Panc1 (cell line): Measurements from ENCODE around the gene SLC22A23.

ENCODE experiments used
- CTCF ChIP-seq: fragments of 450-650 bp; IDR thresholded peaks from 2 replicates; pipeline ENCODE4 v1.5.1; 2017; ENCODE audit warnings: mild to moderate bottlenecking
- POLR2AphosphoS5 ChIP-seq: IDR thresholded peaks from 2 replicates; pipeline ENCODE4 v1.6.1; 2012; ENCODE audit warnings: mild to moderate bottlenecking, low read depth, low read length, moderate library complexity
- SIN3A ChIP-seq: IDR thresholded peaks from 2 replicates; pipeline ENCODE4 v1.6.1; 2012; ENCODE audit warnings: low read depth, mild to moderate bottlenecking, low read length, moderate library complexity, borderline replicate concordance; ENCODE audit not compliant: insufficient read depth
- TCF7L2 ChIP-seq: IDR thresholded peaks from 2 replicates; pipeline ENCODE4 v1.6.1; 2011; ENCODE audit warnings: mild to moderate bottlenecking, low read depth, low read length, inconsistent platforms

- TF ChIP-seq POLR2AphosphoS5 (no peak), CTCF (peak; percentile 97), TCF7L2 (no peak), SIN3A (no peak)
Observed at GRCh38 chr6:3251462-3252314, 205.2 kb downstream of the SLC22A23 start.
